Coronary artery (tissue), 2 donors: Measurements from ENCODE around the gene PDK4.

Source experiments
- DNase-seq: peaks from one replicate; pipeline ENCODE4 v3.0.0-alpha.2; 2017; ENCODE audit warnings: low spot score
- H3K27ac ChIP-seq, 2 donors: fragments of 200-600 bp; sonication (generic); one replicate each; pipeline ENCODE4 v1.5.1; 2016 to 2019
- H3K4me3 ChIP-seq: fragments of 200-600 bp; sonication (generic); 2 replicates; pipeline ENCODE4 v1.5.1; 2016; ENCODE audit warnings: mild to moderate bottlenecking, moderate library complexity
- TF ChIP-seq, protein P1 (sequence below): fragments of 200-600 bp; sonication (generic); IDR thresholded peaks from one replicate; pipeline ENCODE4 v1.5.1; 2019; ENCODE audit warnings: antibody characterized with exemption

Gene PDK4

DNA sequence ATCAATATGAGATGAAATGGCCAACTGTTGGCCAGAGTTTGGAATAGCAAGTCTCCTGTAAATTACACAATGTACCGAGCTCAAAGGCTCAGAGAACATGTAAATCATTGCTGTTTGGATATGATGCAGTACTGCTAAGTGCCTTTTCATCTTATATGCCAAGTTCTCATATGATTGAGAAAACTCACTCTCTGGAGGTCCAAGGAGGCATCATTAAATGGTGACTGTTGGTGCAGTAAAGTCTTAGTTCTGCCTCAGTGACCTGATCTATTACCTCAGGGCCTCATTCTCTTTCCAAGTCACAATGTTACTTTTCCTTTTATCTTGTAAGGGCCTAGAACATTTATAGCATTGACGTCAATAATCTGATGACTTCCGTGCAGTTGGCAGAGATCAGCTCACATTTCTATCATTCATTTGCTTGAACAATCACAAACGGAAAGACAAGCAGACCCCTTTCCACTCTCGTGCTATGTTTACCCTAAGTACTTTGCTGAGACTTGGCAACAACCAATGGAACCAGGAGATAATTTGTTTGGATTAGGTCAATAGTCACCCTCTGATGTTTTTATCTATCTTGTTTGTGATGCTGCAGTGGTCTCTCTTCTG, 32.6 kb upstream of the PDK4 start:
- no peak for DNase-seq
- TF ChIP-seq, protein P1, sequence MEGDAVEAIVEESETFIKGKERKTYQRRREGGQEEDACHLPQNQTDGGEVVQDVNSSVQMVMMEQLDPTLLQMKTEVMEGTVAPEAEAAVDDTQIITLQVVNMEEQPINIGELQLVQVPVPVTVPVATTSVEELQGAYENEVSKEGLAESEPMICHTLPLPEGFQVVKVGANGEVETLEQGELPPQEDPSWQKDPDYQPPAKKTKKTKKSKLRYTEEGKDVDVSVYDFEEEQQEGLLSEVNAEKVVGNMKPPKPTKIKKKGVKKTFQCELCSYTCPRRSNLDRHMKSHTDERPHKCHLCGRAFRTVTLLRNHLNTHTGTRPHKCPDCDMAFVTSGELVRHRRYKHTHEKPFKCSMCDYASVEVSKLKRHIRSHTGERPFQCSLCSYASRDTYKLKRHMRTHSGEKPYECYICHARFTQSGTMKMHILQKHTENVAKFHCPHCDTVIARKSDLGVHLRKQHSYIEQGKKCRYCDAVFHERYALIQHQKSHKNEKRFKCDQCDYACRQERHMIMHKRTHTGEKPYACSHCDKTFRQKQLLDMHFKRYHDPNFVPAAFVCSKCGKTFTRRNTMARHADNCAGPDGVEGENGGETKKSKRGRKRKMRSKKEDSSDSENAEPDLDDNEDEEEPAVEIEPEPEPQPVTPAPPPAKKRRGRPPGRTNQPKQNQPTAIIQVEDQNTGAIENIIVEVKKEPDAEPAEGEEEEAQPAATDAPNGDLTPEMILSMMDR = no peak
- H3K27ac ChIP-seq = peak overlapping the region; percentile 83 to 90

DNA sequence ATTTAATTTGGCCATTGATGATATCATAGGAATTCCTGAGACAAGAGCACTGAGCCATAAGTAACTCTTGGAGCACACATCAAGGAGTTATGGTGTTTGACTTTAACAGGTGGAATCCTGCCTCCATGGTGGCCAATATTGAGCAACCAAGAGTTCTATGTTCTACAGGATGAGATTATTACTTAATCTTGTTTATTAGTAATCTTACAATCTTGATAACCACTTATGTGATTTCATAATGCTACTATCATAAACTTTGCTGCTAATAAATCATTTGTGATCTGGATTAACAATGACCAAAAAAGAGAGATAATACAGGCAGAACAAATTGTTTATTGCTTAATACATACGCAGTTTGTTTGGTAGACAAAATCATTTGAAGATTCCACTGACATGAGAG, 27.5 kb upstream of the PDK4 start:
- Histone ChIP-seq H3K27ac (no peak overlapping the region), H3K4me3 (no peak overlapping the region)
- DNase-seq = no peak
- TF ChIP-seq, protein P1 = no peak

More for the DNA sequence above, 32.6 kb upstream of the PDK4 start:
- H3K4me3 ChIP-seq = peak overlapping the region; percentile 6

DNA sequence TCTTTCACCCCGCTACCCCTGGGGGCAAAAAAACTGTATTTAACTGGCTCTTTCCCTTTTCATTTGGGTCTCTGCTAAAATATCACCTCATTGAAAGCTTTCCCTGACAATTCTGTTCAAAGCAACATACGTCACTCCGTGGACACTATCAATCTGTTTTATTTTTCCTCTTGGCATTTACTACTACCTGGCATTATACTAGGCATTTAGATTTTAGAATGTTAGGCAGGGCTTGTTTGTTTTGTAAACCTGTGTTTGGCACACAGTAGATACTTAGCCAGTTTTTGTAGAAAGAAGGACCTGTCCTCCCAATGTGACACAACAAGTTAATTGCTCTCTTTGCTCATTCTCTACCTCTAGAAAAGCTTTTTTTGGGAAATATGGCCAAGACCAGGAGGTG, 26.5 kb upstream of the PDK4 start:
- no peak overlapping the region for H3K27ac ChIP-seq
- H3K4me3 ChIP-seq = no peak overlapping the region
- no peak for DNase-seq
- TF ChIP-seq, protein P1 = no peak

DNA sequence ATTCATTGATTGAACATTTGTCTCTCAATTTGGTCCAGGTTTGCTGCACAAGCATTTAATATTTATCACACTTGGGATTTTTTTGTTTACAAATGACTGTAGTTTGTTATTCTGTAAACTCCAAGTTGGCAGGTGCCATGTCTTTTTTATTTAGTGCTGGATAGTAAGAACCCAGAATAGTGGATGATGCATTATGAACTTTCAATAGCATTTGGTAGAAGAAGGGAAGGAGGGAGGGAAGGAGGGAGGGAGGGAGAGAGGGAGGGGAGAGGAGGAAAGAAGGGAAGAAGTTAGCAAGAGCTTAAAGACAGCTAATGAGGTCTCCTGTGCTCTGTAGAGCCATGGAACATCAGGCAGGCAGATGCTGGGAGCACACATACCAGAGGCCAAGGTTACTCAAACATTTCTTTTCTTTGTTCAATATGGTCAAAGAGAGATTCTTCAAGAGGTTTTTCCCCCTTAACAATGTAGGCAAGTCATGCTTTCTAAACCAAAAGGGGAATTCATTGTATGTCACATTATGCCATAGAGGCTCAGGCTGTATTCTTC, 25.8 kb upstream of the PDK4 start:
- TF ChIP-seq, protein P1 = no peak
- H3K4me3 ChIP-seq = no peak overlapping the region
- no peak overlapping the region for H3K27ac ChIP-seq
- no peak for DNase-seq

DNA sequence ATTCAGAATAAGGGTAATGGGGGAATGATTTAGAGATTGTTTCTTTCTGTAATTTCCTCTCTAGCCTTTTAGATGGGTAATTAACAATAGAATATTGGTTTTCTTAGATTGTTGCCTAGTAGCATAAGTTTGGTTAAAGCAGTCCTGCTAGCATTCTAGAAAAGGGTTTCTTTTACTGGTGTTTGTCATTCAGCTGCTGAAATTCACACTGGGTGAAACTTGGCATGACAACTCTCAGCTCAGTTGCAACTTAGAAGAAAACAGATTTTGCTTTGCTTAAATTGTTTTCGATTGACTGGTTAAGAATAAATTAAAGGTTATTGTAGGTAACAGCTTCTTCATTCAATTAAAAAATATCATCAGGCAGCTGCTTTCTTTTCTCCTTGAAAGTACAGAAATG, 25.1 kb upstream of the PDK4 start:
- TF ChIP-seq, protein P1 = no peak
- Histone ChIP-seq H3K4me3 (no peak overlapping the region), H3K27ac (no peak overlapping the region)
- no peak for DNase-seq

DNA sequence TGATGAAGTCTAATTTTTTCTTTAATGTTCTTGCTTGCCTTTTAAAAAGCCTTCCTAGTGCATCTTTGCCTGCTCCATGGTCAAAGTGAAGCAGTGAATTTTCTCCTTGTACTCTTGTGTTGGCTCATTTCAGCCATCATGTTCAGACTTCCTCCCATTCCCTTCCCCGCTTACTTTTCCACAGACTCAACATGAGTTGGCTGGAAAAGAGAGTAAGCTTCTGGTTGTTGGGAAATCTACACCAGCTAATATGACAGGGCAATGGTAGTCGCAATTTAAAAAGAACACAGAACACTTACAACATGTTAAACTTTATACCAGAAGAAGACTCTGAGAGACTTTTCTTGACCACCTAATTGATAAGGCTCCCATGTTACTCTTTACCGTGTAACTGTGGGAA, 24.3 kb upstream of the PDK4 start:
- TF ChIP-seq, protein P1 = no peak
- H3K27ac ChIP-seq = no peak overlapping the region
- no peak for DNase-seq
- no peak overlapping the region for H3K4me3 ChIP-seq

DNA sequence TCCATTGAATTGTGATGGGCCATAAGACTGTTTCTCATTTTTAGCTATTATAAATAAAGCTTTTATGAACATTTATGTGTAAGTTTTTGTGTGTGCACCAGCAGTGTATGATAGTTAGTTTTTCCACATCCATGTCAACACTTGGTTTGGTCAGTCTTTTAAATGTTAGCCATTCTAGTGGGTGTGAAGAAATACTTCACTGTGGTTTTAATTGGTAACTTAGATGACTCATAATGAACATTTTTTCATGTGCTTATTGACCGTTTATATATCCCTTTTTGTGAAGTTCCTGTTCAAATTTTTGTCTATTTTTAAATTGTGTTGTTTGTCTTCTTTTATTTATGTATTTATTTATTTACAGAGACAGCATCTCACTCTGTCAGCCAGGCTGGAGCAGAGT, 23.6 kb upstream of the PDK4 start:
- TF ChIP-seq, protein P1 = no peak
- H3K27ac ChIP-seq = no peak overlapping the region
- H3K4me3 ChIP-seq = no peak overlapping the region

More for the DNA sequence above, 23.6 kb upstream of the PDK4 start:
- DNase-seq = no peak
